Measurements from ENCODE around the gene RPS27A. TPM values are rescaled to one million over a fixed set of nuclear protein-coding genes. Genes with fewer than 3 reads are reported as not detected.
A peak's percentile ranks its signal among the peaks of the same experiment; 100 is the strongest.
"Not testable (repeated sequence)": the region's sequence is repeated elsewhere in the genome, so short reads cannot be mapped to it uniquely, and the experiment has no call there.

RPS27A gene
- total RNA-seq, 3 donors from 2014 or later = 1,450 to 1,497 (median 1,473) TPM

GRCh38 chr2:55268907-55269644, 36.6 kb downstream of the RPS27A start, which contains the start of gene MTIF2:
MTIF2 (minus strand) TSS chr2:55269231; CDS start chr2:55263858, 5,373 bp downstream.
- Mint-ChIP-seq H3K4me3 (peak within 1 kb of the TSS; percentile 96), H3K9me3 (no peaks in the 10 kb centered on the region), H3K36me3 (ENCODE audit: insufficient read depth) (peaks cover 5% of the 10 kb centered on the region), H3K27me3 (ENCODE audit: low read depth) (peaks cover 2% of the 10 kb centered on the region), H3K4me1 (ENCODE audit: low read depth) (peaks cover 19% of the 10 kb centered on the region)
- ATAC-seq = peak; percentile 95 to 99
- peak; percentile 79 for DNase-seq

- Mint-ChIP-seq H3K27me3 (ENCODE audit: low read depth) (peaks cover 2% of the 10 kb centered on the region), H3K4me1 (ENCODE audit: low read depth) (peaks cover 19% of the 10 kb centered on the region), H3K4me3 (peak overlapping the region; percentile 96), H3K36me3 (ENCODE audit: insufficient read depth) (peaks cover 3% of the 10 kb centered on the region), H3K9me3 (no peaks in the 10 kb centered on the region)
- DNase-seq = no peak
- no peak for ATAC-seq
These were observed 37.1 kb downstream of the RPS27A start for GRCh38 chr2:55269645-55269990.

GRCh38 chr2:55274346-55274745, 41.9 kb downstream of the RPS27A start:
- DNase-seq; H3K27me3 Mint-ChIP-seq (ENCODE audit: low read depth); ATAC-seq; H3K36me3 Mint-ChIP-seq (ENCODE audit: insufficient read depth); H3K4me3 Mint-ChIP-seq; H3K9me3 Mint-ChIP-seq: not testable (repeated sequence)
- H3K4me1 Mint-ChIP-seq (ENCODE audit: low read depth) = peaks cover 13% of the 10 kb centered on the region

DNA sequence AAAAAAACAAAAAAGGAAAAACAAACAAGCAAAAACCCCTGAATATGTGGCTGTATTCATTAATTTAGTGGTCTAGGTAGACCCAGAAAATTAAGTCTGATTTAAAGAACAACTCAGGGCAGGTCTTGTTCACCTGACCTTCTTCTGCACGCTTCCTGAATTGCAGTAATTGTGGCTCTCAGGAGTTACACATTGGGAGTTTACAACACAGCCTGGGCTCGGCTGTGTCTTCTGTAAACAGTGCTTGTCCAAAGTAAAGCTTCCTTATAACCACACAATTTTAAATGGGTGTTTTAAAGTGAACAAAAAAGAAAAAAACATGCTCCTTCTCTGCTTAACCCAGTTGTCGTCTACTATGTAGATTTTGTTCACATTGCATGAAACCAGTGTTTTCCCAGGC, 44.8 kb downstream of the RPS27A start:
- peaks cover 11% of the 10 kb centered on the region for H3K4me1 Mint-ChIP-seq (ENCODE audit: low read depth)
- DNase-seq = no peak

DNA sequence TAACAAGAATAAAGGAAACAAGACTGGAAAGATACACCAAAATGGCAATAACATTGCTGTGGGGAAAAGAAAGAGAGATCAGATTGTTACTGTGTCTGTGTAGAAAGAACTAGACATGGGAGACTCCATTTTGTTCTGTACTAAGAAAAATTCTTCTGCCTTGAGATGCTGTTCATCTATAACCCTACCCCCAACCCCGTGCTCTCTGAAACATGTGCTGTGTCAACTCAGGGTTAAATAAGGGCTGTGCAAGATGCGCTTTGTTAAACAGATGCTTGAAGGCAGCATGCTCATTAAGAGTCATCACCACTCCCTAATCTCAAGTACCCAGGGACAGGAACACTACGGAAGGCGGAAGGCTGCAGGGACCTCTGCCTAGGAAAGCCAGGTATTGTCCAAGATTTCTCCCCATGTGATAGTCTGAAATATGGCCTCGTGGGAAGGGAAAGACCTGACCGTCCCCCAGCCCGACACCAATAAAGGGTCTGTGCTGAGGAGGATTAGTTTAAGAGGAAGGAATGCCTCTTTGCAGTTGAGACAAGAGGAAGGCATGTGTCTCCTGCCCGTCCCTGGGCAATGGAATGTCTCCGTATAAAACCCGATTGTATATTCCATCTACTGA, 46.8 kb downstream of the RPS27A start:
- peaks cover 25% of the 10 kb centered on the region for H3K4me1 Mint-ChIP-seq (ENCODE audit: low read depth)
- not testable (repeated sequence) for H3K9me3 Mint-ChIP-seq; H3K36me3 Mint-ChIP-seq (ENCODE audit: insufficient read depth); H3K27me3 Mint-ChIP-seq (ENCODE audit: low read depth); ATAC-seq; H3K4me3 Mint-ChIP-seq; DNase-seq

More for the DNA sequence above, 44.8 kb downstream of the RPS27A start:
- H3K27me3 Mint-ChIP-seq (ENCODE audit: low read depth) = peaks cover 2% of the 10 kb centered on the region
- H3K36me3 Mint-ChIP-seq (ENCODE audit: insufficient read depth) = no peaks in the 10 kb centered on the region
- no peak overlapping the region for H3K4me3 Mint-ChIP-seq
- no peak for ATAC-seq
- no peaks in the 10 kb centered on the region for H3K9me3 Mint-ChIP-seq

DNA sequence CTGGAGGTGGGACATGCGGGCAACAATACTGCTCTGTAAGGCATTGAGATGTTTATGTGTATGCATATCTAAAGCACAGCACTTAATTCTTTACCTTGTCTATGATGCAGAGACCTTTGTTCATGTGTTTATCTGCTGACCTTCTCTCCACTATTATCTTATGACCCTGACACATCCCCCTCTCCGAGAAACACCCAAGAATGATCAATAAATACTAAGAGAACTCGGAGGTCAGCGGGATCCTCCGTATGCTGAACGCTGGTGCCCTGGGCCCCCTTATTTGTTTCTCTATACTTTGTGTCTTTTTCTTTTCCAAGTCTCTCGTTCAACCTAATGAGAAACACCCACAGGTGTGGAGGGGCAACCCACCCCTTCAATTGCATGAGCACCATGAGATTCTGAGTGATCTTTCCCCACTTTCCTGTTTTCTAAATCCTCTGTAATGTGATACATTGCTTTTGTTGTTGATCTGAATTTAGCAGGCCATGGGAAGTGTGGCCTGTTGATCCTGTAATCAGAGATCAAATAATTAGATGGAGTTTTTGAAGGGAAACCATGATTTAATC, 47.5 kb downstream of the RPS27A start:
- not testable (repeated sequence) for H3K4me3 Mint-ChIP-seq; ATAC-seq; H3K36me3 Mint-ChIP-seq (ENCODE audit: insufficient read depth); H3K9me3 Mint-ChIP-seq; DNase-seq; H3K27me3 Mint-ChIP-seq (ENCODE audit: low read depth)
- peaks cover 25% of the 10 kb centered on the region for H3K4me1 Mint-ChIP-seq (ENCODE audit: low read depth)

- H3K27me3 Mint-ChIP-seq (ENCODE audit: low read depth); DNase-seq; H3K36me3 Mint-ChIP-seq (ENCODE audit: insufficient read depth); H3K9me3 Mint-ChIP-seq; ATAC-seq: not testable (repeated sequence)
- peak overlapping the region; percentile 50 for H3K4me3 Mint-ChIP-seq
- peaks cover 27% of the 10 kb centered on the region for H3K4me1 Mint-ChIP-seq (ENCODE audit: low read depth)
These were observed 48.5 kb downstream of the RPS27A start for GRCh38 chr2:55280851-55281546.

GRCh38 chr2:55282110-55282917, 49.8 kb downstream of the RPS27A start:
- H3K27me3 Mint-ChIP-seq (ENCODE audit: low read depth) = no peaks in the 10 kb centered on the region
- H3K4me3 Mint-ChIP-seq = peak overlapping the region; percentile 89
- no peaks in the 10 kb centered on the region for H3K36me3 Mint-ChIP-seq (ENCODE audit: insufficient read depth)
- ATAC-seq (peak; percentile 99), DNase-seq (peak; percentile 79)
- no peaks in the 10 kb centered on the region for H3K9me3 Mint-ChIP-seq
- H3K4me1 Mint-ChIP-seq (ENCODE audit: low read depth) = peaks cover 32% of the 10 kb centered on the region

DNA sequence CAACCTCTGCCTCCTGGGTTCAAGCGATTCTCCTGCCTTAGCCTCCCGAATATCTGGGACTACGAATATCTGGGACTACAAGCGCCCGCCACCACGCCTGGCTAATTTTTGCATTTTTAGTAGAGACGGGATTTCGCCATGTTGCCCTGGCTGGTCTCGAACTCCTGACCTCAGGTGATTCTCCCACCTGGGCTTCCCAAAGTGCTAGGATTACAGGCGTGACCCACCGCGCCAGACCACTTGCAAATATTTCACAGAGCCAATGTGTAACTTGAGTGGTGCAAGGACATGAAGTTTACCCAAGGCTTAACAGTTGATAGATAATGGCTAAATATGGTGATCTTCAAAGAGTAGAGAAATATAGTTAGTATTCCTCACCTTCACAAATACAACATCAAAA, 50.6 kb downstream of the RPS27A start:
- no peaks in the 10 kb centered on the region for H3K9me3 Mint-ChIP-seq
- ATAC-seq = no peak

More for the DNA sequence above, 50.6 kb downstream of the RPS27A start:
- Mint-ChIP-seq H3K36me3 (ENCODE audit: insufficient read depth) (no peaks in the 10 kb centered on the region), H3K4me1 (ENCODE audit: low read depth) (peaks cover 32% of the 10 kb centered on the region), H3K27me3 (ENCODE audit: low read depth) (no peaks in the 10 kb centered on the region), H3K4me3 (peak overlapping the region; percentile 89)
- no peak for DNase-seq

Other genes starting within 250 kb of the RPS27A start
- gene RTN4, start 182.2 kb upstream of the RPS27A start, total RNA-seq = 10 to 100 TPM; 71.4 to 75.9 (median 73.6) TPM
- 1 to 10 TPM; 2.8 to 4.3 (median 3.6) TPM for gene CLHC1, start 395 bp upstream of the RPS27A start, total RNA-seq
- gene MTIF2, start 36.5 kb downstream of the RPS27A start, total RNA-seq = 10 to 100 TPM; 55.6 to 59.8 (median 58.1) TPM
- 1 to 10 TPM; 6.0 to 7.3 (median 6.2) TPM for gene CCDC88A, start 187.2 kb downstream of the RPS27A start, total RNA-seq

Data from activated T-cell treated with anti-CD3 and anti-CD28 coated beads, Interleukin-2, amount 50 U/mL, for 4 hours (primary cell).